ENCODE data around the gene NFIC. TPM values are rescaled to one million over a fixed set of nuclear protein-coding genes. Genes with fewer than 3 reads are reported as not detected.

NFIC gene
- total and polyA plus RNA-seq, 3 donors from 2014 or later = 56.5 to 127 (median 113) TPM

DNA sequence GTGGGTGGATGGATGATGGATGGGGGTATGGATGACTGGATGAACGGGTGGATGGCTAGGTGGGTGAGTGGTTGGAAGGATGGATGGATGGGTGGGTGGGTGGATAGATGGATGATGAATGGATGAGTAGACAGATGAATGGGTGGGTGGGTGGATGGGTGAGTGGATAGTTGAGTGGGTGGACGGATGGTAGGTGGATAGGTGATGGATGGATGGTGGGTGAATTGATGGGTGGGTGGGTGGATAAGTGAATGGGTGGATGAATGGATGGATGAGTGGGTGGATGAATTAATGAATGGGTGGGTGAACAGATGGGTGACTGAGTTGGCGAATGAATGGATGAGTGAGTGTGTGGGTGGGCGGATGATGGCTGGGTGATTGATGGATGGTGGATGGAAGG is 109.1 kb downstream of the NFIC start:
- no peaks in the 10 kb centered on the region for H3K4me1 ChIP-seq
- no peak overlapping the region for H3K27ac ChIP-seq
- no peaks in the 10 kb centered on the region for H3K36me3 ChIP-seq (ENCODE audit: low read depth, missing control alignments)
- intact Hi-C loops (cut with DNase I; ENCODE audit: low total_unique reads) = no loop called here
- no peaks in the 10 kb centered on the region for H3K27me3 ChIP-seq
- DNase-seq = no peak
- no peak overlapping the region for H3K4me3 ChIP-seq
- TF ChIP-seq POLR2A (IDR thresholded peaks at IDR 0.05) = no peak
- TF ChIP-seq, protein P1, sequence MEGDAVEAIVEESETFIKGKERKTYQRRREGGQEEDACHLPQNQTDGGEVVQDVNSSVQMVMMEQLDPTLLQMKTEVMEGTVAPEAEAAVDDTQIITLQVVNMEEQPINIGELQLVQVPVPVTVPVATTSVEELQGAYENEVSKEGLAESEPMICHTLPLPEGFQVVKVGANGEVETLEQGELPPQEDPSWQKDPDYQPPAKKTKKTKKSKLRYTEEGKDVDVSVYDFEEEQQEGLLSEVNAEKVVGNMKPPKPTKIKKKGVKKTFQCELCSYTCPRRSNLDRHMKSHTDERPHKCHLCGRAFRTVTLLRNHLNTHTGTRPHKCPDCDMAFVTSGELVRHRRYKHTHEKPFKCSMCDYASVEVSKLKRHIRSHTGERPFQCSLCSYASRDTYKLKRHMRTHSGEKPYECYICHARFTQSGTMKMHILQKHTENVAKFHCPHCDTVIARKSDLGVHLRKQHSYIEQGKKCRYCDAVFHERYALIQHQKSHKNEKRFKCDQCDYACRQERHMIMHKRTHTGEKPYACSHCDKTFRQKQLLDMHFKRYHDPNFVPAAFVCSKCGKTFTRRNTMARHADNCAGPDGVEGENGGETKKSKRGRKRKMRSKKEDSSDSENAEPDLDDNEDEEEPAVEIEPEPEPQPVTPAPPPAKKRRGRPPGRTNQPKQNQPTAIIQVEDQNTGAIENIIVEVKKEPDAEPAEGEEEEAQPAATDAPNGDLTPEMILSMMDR (IDR thresholded peaks at IDR 0.05) = no peak
- 85 to 87% methylated on average over 4 of the region's 4 CpGs for WGBS, 2 donors
- no peaks in the 10 kb centered on the region for H3K9me3 ChIP-seq

DNA sequence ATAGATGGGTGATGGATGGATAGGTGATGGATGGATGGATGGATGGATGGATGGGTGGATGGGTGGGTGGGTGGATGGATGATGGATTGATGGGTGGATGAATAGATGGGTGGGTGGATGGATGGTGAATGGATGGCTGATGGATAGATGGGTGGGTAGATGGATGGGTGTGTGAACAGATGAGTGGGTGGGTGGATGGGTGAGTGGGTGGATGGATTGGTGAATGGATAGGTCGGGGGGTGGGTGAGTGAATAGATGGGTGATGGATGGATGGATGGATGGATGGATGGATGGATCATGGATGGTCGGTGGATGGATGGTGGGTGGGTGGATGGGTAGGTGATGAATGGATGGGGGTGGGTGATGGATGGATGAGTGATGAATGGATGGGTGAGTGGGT is 110.4 kb downstream of the NFIC start:
- TF ChIP-seq POLR2A (IDR thresholded peaks at IDR 0.05) = no peak
- TF ChIP-seq, protein P1 (IDR thresholded peaks at IDR 0.05) = no peak

DNA sequence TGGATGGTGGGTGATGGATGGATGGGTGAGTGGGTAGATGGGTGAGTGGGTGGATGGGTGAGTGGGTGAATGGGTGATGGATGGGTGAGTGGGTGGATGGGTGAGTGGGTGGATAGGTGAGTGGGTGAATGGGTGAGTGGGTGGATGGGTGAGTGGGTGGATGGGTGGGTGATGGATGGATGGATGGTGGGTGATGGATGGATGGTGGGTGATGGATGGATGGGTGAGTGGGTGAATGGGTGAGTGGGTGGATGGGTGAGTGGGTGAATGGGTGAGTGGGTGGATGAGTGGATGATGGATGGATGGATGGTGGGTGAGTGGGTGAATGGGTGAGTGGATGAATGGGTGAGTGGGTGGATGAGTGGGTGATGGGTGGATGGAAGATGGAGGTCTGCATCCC is 111.1 kb downstream of the NFIC start:
- Histone ChIP-seq H3K4me1 (no peaks in the 10 kb centered on the region), H3K36me3 (ENCODE audit: low read depth, missing control alignments) (no peaks in the 10 kb centered on the region), H3K9me3 (no peaks in the 10 kb centered on the region), H3K27me3 (no peaks in the 10 kb centered on the region), H3K27ac (no peak overlapping the region), H3K4me3 (no peak overlapping the region)
- DNase-seq = no peak
- TF ChIP-seq, protein P1 (IDR thresholded peaks at IDR 0.05) = no peak
- no peak for TF ChIP-seq POLR2A (IDR thresholded peaks at IDR 0.05)
- intact Hi-C loops (cut with DNase I; ENCODE audit: low total_unique reads) = no loop called here

More for the DNA sequence above, 110.4 kb downstream of the NFIC start:
- Histone ChIP-seq H3K4me1 (no peaks in the 10 kb centered on the region), H3K36me3 (ENCODE audit: low read depth, missing control alignments) (no peaks in the 10 kb centered on the region), H3K9me3 (no peaks in the 10 kb centered on the region), H3K4me3 (no peak overlapping the region), H3K27ac (no peak overlapping the region), H3K27me3 (no peaks in the 10 kb centered on the region)
- WGBS, 2 donors = 78 to 85% methylated on average over 2 of the region's 2 CpGs
- DNase-seq = no peak
- intact Hi-C loops (cut with DNase I; ENCODE audit: low total_unique reads) = no loop called here

DNA sequence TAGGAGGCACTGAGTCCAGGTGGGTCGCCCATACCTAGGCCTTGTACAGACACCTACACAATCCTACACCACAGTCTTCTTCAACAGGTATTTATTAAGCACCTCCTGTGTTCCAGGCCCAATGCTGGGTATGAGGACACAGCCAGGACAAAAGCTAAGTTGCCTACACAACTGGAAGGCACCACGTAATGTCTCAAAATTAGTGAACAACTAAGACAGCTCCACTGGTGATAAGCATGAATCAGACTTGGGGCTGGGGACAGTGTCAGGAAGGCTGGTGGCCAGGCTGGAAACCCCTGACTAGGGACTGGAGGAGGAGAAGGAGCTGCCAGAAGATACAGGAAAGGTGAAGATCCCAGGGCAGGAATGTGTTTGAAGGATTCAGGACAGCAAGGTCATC is 111.6 kb downstream of the NFIC start:
- 88 to 90% methylated on average over 2 of the region's 2 CpGs for WGBS, 2 donors
- TF ChIP-seq, protein P1 (IDR thresholded peaks at IDR 0.05) = no peak
- no peak for TF ChIP-seq POLR2A (IDR thresholded peaks at IDR 0.05)
- H3K27me3 ChIP-seq = no peaks in the 10 kb centered on the region

DNA sequence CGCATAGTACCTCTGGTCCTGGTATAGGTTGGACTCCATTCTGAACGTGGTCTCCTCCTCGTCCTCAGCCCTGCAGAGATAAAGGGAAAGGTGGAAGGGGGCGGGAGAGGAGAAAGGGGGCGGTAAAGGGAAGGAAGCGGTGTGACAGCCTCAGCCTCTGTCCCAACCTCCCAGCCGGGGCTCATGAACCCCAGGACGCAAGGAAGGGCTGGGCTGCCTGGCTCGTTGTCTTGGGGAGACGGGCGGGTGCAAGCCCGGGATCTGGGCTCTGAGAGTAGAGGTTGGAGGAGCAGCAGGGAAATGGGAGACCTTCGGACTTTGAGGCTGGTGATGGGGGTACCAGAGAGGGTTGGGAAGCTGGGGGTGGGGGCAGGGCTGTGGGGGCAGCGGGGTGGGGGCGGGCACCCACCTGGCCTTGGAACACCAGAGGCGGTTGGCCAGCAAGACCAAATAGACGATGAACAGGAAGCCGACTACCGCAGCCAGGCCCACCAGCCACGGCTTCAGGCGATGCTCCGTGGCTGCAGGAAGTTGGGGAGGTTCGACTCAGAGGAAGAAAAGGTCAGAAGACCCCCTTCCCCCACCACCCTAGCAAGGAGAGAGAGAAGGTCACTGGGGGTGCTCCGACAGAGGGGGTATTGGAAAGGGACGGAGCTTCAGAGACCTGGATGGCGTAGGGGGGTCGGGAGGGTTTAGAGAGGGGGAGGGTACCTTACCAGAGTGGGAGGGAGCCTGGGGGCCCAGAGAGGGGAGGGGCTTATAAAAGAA is 112.2 kb downstream of the NFIC start:
- intact Hi-C loops (cut with DNase I; ENCODE audit: low total_unique reads) = no loop called here
- 28 to 34% methylated on average over 24 to 27 of the region's 27 CpGs for WGBS, 2 donors
- H3K27ac ChIP-seq = no peak overlapping the region
- H3K27me3 ChIP-seq = no peaks in the 10 kb centered on the region
- DNase-seq = no peak
- no peaks in the 10 kb centered on the region for H3K9me3 ChIP-seq
- H3K4me3 ChIP-seq = no peak overlapping the region
- H3K4me1 ChIP-seq = no peaks in the 10 kb centered on the region
- TF ChIP-seq POLR2A (IDR thresholded peaks at IDR 0.05) = no peak
- TF ChIP-seq, protein P1 (IDR thresholded peaks at IDR 0.05) = no peak
- no peaks in the 10 kb centered on the region for H3K36me3 ChIP-seq (ENCODE audit: low read depth, missing control alignments)

More for the DNA sequence above, 111.6 kb downstream of the NFIC start:
- no peaks in the 10 kb centered on the region for H3K36me3 ChIP-seq (ENCODE audit: low read depth, missing control alignments)
- H3K4me3 ChIP-seq = no peak overlapping the region
- no peak for DNase-seq
- no peaks in the 10 kb centered on the region for H3K9me3 ChIP-seq
- H3K4me1 ChIP-seq = no peaks in the 10 kb centered on the region
- intact Hi-C loops (cut with DNase I; ENCODE audit: low total_unique reads) = no loop called here
- no peak overlapping the region for H3K27ac ChIP-seq
